Spinal cord (tissue), 10 donors: Measurements from ENCODE around the gene HRH3. TPM values are rescaled to one million over a fixed set of nuclear protein-coding genes. Genes with fewer than 3 reads are reported as not detected.

Experiments used
- DNase-seq, 6 donors: peaks; one replicate each; pipeline versions ENCODE4 v3.0.0 to v3.0.0-alpha.2; 2013 to 2015; ENCODE audit warnings: low spot score in 6 of 6, low read depth in 4 of 6
- H3K27ac ChIP-seq: one replicate; pipeline ENCODE4 v1.5.1; 2013; ENCODE audit warnings: low read depth, low read length, control low read depth
- H3K27me3 ChIP-seq: one replicate; pipeline ENCODE4 v1.6.1; 2013; ENCODE audit warnings: low read length; ENCODE audit not compliant: control insufficient read depth, insufficient read depth
- H3K36me3 ChIP-seq: one replicate; pipeline ENCODE4 v1.6.1; 2013; ENCODE audit warnings: low read length; ENCODE audit not compliant: control insufficient read depth, insufficient read depth
- H3K4me1 ChIP-seq: one replicate; pipeline ENCODE4 v1.6.1; 2013; ENCODE audit warnings: low read length; ENCODE audit not compliant: control insufficient read depth, insufficient read depth
- H3K4me3 ChIP-seq: one replicate; pipeline ENCODE4 v1.5.1; 2013; ENCODE audit warnings: low read depth, low read length, control low read depth
- H3K9me3 ChIP-seq: one replicate; pipeline ENCODE4 v1.6.1; 2013; ENCODE audit warnings: low read length; ENCODE audit not compliant: control insufficient read depth, insufficient read depth
- WGBS: methylation state at CpG from one replicate; pipeline ENCODE4 v1.1.5; 2013; ENCODE audit warnings: missing lambda C conversion rate; ENCODE audit not compliant: insufficient coverage; 5-methylcytosine and 5-hydroxymethylcytosine counted together
- polyA plus RNA-seq, 2 donors: library from polyadenylated mRNA; unstranded; fragments of 120-200 nt; gene quantifications; one replicate each; pipeline ENCODE4 v1.2.1, GENCODE V29; 2013; ENCODE audit not compliant: insufficient read length in 2 of 2
- total RNA-seq, 2 donors: library from RNA; depleted of rRNA in 1 of 2; stranded (reverse); fragments of 120-200 nt in 1 of 2; fragments of >200 nt in 1 of 2; gene quantifications; one replicate each; pipeline versions ENCODE4 v1.2.3 to v1.2.4, GENCODE V29; 2013 to 2014
- donor health status: healthy.

The HRH3 gene
- total and polyA plus RNA-seq, 4 donors = 0.66 to 10.6 (median 5.9) TPM

GRCh38 chr20:62174021-62174804, 45.9 kb downstream of the HRH3 start:
- H3K36me3 ChIP-seq = peaks cover 93% of the 10 kb centered on the region
- peak in 1 of 6 donors; percentile 89 for DNase-seq

GRCh38 chr20:62172666-62173065, 47.4 kb downstream of the HRH3 start:
- H3K36me3 ChIP-seq = peaks cover 93% of the 10 kb centered on the region
- H3K4me3 ChIP-seq = no peak overlapping the region
- H3K9me3 ChIP-seq = no peaks in the 10 kb centered on the region
- no peaks in the 10 kb centered on the region for H3K27me3 ChIP-seq
- 94% methylated on average over 14 of the region's 18 CpGs for WGBS
- no peak for DNase-seq
- H3K27ac ChIP-seq = no peak overlapping the region
- H3K4me1 ChIP-seq = peaks cover 9% of the 10 kb centered on the region

More at GRCh38 chr20:62174021-62174804, 45.9 kb downstream of the HRH3 start:
- H3K4me3 ChIP-seq = no peak overlapping the region
- no peak overlapping the region for H3K27ac ChIP-seq
- H3K9me3 ChIP-seq = no peaks in the 10 kb centered on the region
- H3K27me3 ChIP-seq = no peaks in the 10 kb centered on the region
- peaks cover 9% of the 10 kb centered on the region for H3K4me1 ChIP-seq
- WGBS = 80% methylated on average over 28 of the region's 28 CpGs

DNA sequence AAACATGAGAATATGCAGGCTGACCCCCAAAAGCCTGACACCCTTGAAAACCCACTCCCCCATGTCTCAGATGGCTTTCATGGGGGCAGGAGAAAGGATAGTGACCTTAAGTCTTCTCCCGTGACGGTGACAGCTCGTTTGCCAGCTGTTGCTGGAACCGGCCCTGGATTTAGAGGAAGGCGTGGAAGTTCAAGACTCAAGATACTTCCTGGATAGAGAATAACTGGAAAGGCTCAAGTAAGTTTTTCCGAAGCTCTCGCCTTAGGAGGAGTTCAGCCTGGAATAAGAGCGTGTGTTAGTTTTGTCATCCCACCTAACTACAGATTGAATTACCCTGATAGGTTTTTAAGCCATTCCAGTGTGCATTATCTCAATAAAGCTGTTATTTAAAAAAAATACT, 48.8 kb downstream of the HRH3 start:
- Histone ChIP-seq H3K4me1 (peaks cover 6% of the 10 kb centered on the region), H3K27me3 (no peaks in the 10 kb centered on the region), H3K4me3 (no peak overlapping the region), H3K9me3 (no peaks in the 10 kb centered on the region), H3K36me3 (peaks cover 87% of the 10 kb centered on the region), H3K27ac (no peak overlapping the region)
- no peak for DNase-seq
- WGBS = 78% methylated on average over 5 of the region's 8 CpGs

- no peaks in the 10 kb centered on the region for H3K9me3 ChIP-seq
- no peak overlapping the region for H3K27ac ChIP-seq
- no peak overlapping the region for H3K4me3 ChIP-seq
- no peak for DNase-seq
- 93% methylated on average over 8 of the region's 9 CpGs for WGBS
- H3K4me1 ChIP-seq = peaks cover 6% of the 10 kb centered on the region
- peaks cover 87% of the 10 kb centered on the region for H3K36me3 ChIP-seq
- no peaks in the 10 kb centered on the region for H3K27me3 ChIP-seq
Measured at GRCh38 chr20:62170536-62170935, 49.5 kb downstream of the HRH3 start.

DNA sequence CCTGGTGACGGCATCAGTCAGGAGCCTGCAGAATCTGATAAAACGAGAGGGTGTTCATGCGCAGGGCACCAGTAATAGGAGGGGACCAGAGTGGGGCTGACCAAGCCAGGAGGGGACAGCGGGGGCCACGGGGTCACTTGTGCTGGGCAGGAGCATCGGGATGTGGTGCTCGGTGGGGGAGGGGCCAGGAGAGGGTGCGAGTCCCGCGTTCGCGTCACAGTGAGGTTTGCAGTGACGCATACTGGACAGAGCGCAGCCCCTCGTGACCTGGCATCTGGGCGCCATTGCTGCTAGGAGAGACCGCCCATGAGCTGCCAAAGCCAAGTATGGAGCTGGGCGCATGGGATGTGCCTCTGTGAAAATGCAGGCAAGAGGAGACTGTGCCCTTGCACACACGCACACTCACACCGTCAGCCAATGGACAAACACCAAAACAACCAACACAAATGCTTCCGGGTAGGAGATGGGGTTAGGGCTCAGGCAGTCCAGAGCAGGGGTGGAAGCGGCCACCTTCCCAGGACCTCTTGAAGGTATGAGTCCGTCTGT, 51.1 kb downstream of the HRH3 start:
- Histone ChIP-seq H3K9me3 (no peaks in the 10 kb centered on the region), H3K36me3 (peaks cover 87% of the 10 kb centered on the region), H3K27me3 (no peaks in the 10 kb centered on the region), H3K4me1 (no peaks in the 10 kb centered on the region), H3K27ac (no peak overlapping the region), H3K4me3 (no peak overlapping the region)
- no peak for DNase-seq
- WGBS = 95% methylated on average over 21 of the region's 23 CpGs

DNA sequence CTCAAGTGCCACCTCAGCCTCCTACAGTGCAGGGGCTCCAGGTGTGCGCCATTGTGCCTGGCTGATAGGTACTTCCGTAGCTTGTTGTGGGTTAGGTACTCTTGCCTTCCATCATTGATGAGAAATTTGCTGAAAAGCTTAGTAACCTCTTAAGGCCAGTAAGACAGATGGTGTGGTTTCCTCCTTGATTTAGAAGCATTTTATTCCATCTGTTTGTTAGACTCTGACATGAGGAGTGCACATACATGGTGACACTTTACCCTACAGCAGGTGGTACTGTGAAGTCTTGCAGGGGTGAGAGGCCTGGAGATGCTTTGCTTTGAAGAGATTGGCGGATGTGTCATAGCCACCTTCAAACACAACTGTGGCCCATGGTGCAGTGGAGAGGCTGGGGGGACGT, 52.0 kb downstream of the HRH3 start:
- H3K4me3 ChIP-seq = no peak overlapping the region
- 85% methylated on average over 2 of the region's 4 CpGs for WGBS
- H3K36me3 ChIP-seq = peaks cover 88% of the 10 kb centered on the region
- no peaks in the 10 kb centered on the region for H3K4me1 ChIP-seq
- no peak for DNase-seq
- H3K27ac ChIP-seq = no peak overlapping the region
- H3K27me3 ChIP-seq = no peaks in the 10 kb centered on the region
- H3K9me3 ChIP-seq = no peaks in the 10 kb centered on the region

- no peak for DNase-seq
- WGBS = 96% methylated on average over 6 of the region's 6 CpGs
- H3K27ac ChIP-seq = no peak overlapping the region
Measured at GRCh38 chr20:62167474-62167873, 52.6 kb downstream of the HRH3 start.

GRCh38 chr20:62165762-62166399, 54.2 kb downstream of the HRH3 start:
- Histone ChIP-seq H3K27ac (no peak overlapping the region), H3K4me1 (no peaks in the 10 kb centered on the region), H3K4me3 (no peak overlapping the region), H3K36me3 (peaks cover 92% of the 10 kb centered on the region), H3K9me3 (no peaks in the 10 kb centered on the region), H3K27me3 (no peaks in the 10 kb centered on the region)
- 92% methylated on average over 18 of the region's 25 CpGs for WGBS
- no peak for DNase-seq

More at GRCh38 chr20:62167474-62167873, 52.6 kb downstream of the HRH3 start:
- no peak overlapping the region for H3K4me3 ChIP-seq
- H3K4me1 ChIP-seq = no peaks in the 10 kb centered on the region
- no peaks in the 10 kb centered on the region for H3K27me3 ChIP-seq
- peaks cover 88% of the 10 kb centered on the region for H3K36me3 ChIP-seq
- H3K9me3 ChIP-seq = no peaks in the 10 kb centered on the region
